HG02970 (cell line): Measurements from ENCODE around the gene NYAP2.

Experiments used
- ATAC-seq: cut with Tn5 transposase; IDR thresholded peaks from one replicate; pipeline ENCODE4 v1.9.1; 2021; ENCODE audit warnings: mild to moderate bottlenecking, moderate library complexity, moderate number of reproducible peaks; ENCODE audit not compliant: unreplicated experiment, low FRiP score

The NYAP2 gene

GRCh38 chr2:225690153-225690552 lies 290.6 kb downstream of the NYAP2 start:
- no peak for ATAC-seq

GRCh38 chr2:225691711-225692110 lies 292.2 kb downstream of the NYAP2 start:
- ATAC-seq: no peak

GRCh38 chr2:225693259-225693658 lies 293.7 kb downstream of the NYAP2 start:
- ATAC-seq: no peak

GRCh38 chr2:225694664-225695063 lies 295.2 kb downstream of the NYAP2 start:
- no peak for ATAC-seq

- no peak for ATAC-seq
These were observed 298.4 kb downstream of the NYAP2 start for GRCh38 chr2:225697936-225698335.
